Heart right ventricle (tissue), 16 donors: Measurements from ENCODE around the gene PDZRN4. TPM values are rescaled to one million over a fixed set of nuclear protein-coding genes. Genes with fewer than 3 reads are reported as not detected.

Experiments used
- ATAC-seq, 8 donors: fragments of 200-7000 bp; cut with Tn5 transposase; one replicate each; pipeline ENCODE4 v1.9.1; 2020; ENCODE audit warnings: mild to moderate bottlenecking in 8 of 8, moderate library complexity in 8 of 8, moderate number of reproducible peaks in 1 of 8
- DNase-seq, 2 donors: peaks; one replicate each; pipeline ENCODE4 v3.0.0-alpha.2; 2020
- H3K27ac ChIP-seq, 10 donors: fragments of 200-600 bp; sonication (generic) in 2 of 10; one replicate each; pipeline versions ENCODE4 v1.5.0 to v1.8.0; 2020 to 2022; ENCODE audit warnings: mild to moderate bottlenecking in 3 of 10
- H3K27me3 ChIP-seq, 7 donors: fragments of 200-600 bp; one replicate each; pipeline ENCODE4 v1.8.0; 2021 to 2022; ENCODE audit warnings: mild to moderate bottlenecking in 2 of 7
- H3K36me3 ChIP-seq, 9 donors: fragments of 200-600 bp; sonication (generic) in 1 of 9; one replicate each; pipeline versions ENCODE4 v1.5.0 to v1.8.0; 2020 to 2022; ENCODE audit warnings: mild to moderate bottlenecking in 2 of 9
- H3K4me1 ChIP-seq, 9 donors: fragments of 200-600 bp; sonication (generic) in 1 of 9; one replicate each; pipeline versions ENCODE4 v1.5.0 to v1.8.0; 2020 to 2022; ENCODE audit warnings: mild to moderate bottlenecking in 4 of 9
- H3K4me3 ChIP-seq, 10 donors: fragments of 200-600 bp; sonication (generic) in 2 of 10; one replicate each; pipeline versions ENCODE4 v1.5.0 to v1.8.0; 2020 to 2022; ENCODE audit warnings: mild to moderate bottlenecking in 7 of 10, moderate library complexity in 2 of 10
- H3K9me3 ChIP-seq, 11 donors: fragments of 200-600 bp in 10 of 11; sonication (generic) in 2 of 11; one replicate each; pipeline versions ENCODE4 v1.5.0 to v1.8.0; 2013 to 2022; ENCODE audit warnings: mild to moderate bottlenecking in 2 of 11, control low read depth in 1 of 11, moderate library complexity in 1 of 11
- CTCF ChIP-seq, 9 donors: fragments of 200-600 bp; sonication (generic) in 2 of 9; IDR thresholded peaks; one replicate each; pipeline versions ENCODE4 v1.5.0 to v1.8.0; 2021 to 2022; ENCODE audit warnings: antibody characterized with exemption in 9 of 9, mild to moderate bottlenecking in 5 of 9, moderate library complexity in 1 of 9
- WGBS, 2 donors: extraction: QIAGEN DNeasy Blood & Tissue Kit; methylation state at CpG; one replicate each; pipeline ENCODE4 v1.1.7; 2013; ENCODE audit warnings: inconsistent platforms in 1 of 2; 5-methylcytosine and 5-hydroxymethylcytosine counted together
- intact Hi-C, 10 donors: fragments of 100-400 bp; cut with DNase I; formaldehyde crosslinking; loops; one replicate each; pipeline versions ENCODE4 v1.11.1 to v1.14.2; 2022
- polyA plus RNA-seq, 2 donors: library from polyadenylated mRNA; stranded (reverse); fragments of 200-250 nt; gene quantifications; one replicate each; pipeline ENCODE4 v1.2.3, GENCODE V29; 2013
- total RNA-seq, 10 donors: library from RNA; stranded (reverse); fragmentation: NEBNext Ultra II Directional in 3 of 10; extraction: Animal tissue kit (Norgen Biotek cat#: 25700) in 3 of 10; gene quantifications; one replicate each; pipeline versions ENCODE4 v1.2.1 to v1.2.4, GENCODE V29; 2021 to 2023
- donor health status: Arrhythmogenic right ventricular cardiomyopathy.
- donor health status: ischemic (EF 13 %, LVEDD 7.1; RV severe dilation, severe dysfunction).
- donor health status: healthy with polysubstance abuse.
- donor health status: DM: no; HTN: yes; CAD: no.
- donor health status: DM: no; HTN: no; CAD: no.
- donor health status: ischemic (EF 25% LVEDD 6.9; RV normal size, moderate dysfunction).
- donor health status: ischemic (EF 25% LVEDD 5.7; RV mildly dilated, moderate dysfunction).
- donor health status: healthy.
- donor health status: DM: yes; HTN: yes; CAD: no.
- donor health status: Ischemic cardiomyopathy.
- donor health status: ischemic (EF 35%, LVEDD 5.7; RV mildly dilated, moderate dysfunction).
- donor health status: nonischemic (EF 11% LVEDD 7.7; RV severe dilation, severe dysfunction).
- donor health status: DM: yes; HTN: yes; CAD: no.
- donor health status: PGD.
- donor health status: ischemic (EF 29% LVEDD 5.4; RV normal size, mild dysfunction).
- donor health status: nonischemic (EF 23%, LVEDD 6.1; RV moderate dilation, normal function).

Gene PDZRN4
- total and polyA plus RNA-seq, 12 donors: 0.04 to 0.28 (median 0.15) TPM; not detected in 5

- no peak for TF ChIP-seq CTCF (IDR thresholded peaks at IDR 0.05)
- ATAC-seq (no peak), DNase-seq (no peak)
- Histone ChIP-seq H3K4me1 (no peaks in the 10 kb centered on the region), H3K9me3 (no peaks in the 10 kb centered on the region), H3K36me3 (no peaks in the 10 kb centered on the region), H3K27ac (no peak overlapping the region), H3K4me3 (no peak overlapping the region), H3K27me3 (no peaks in the 10 kb centered on the region)
- intact Hi-C loops: no loop called here
- WGBS, 2 donors: 61 to 67% methylated on average over 1 of the region's 1 CpG
These were observed 388.8 kb downstream of the PDZRN4 start for GRCh38 chr12:41576925-41577324.

GRCh38 chr12:41577995-41578394 is 389.9 kb downstream of the PDZRN4 start:
- no peaks in the 10 kb centered on the region for H3K27me3 ChIP-seq
- ATAC-seq (no peak), DNase-seq (no peak)
- no peaks in the 10 kb centered on the region for H3K4me1 ChIP-seq
- no peaks in the 10 kb centered on the region for H3K9me3 ChIP-seq
- H3K36me3 ChIP-seq: no peaks in the 10 kb centered on the region
- H3K4me3 ChIP-seq: no peak overlapping the region
- intact Hi-C loops: loop anchor here in 1 of 10 donors (2.0 kb wide), 1 partner anchor 55 kb away; no protein-coding TSS in a partner anchor
- no peak for TF ChIP-seq CTCF (IDR thresholded peaks at IDR 0.05)
- no peak overlapping the region for H3K27ac ChIP-seq

- Histone ChIP-seq H3K4me1 (no peaks in the 10 kb centered on the region), H3K9me3 (no peaks in the 10 kb centered on the region), H3K36me3 (no peaks in the 10 kb centered on the region), H3K27me3 (no peaks in the 10 kb centered on the region), H3K4me3 (no peak overlapping the region), H3K27ac (no peak overlapping the region)
- TF ChIP-seq CTCF (IDR thresholded peaks at IDR 0.05): no peak
- ATAC-seq (no peak), DNase-seq (no peak)
- intact Hi-C loops: no loop called here
- 94 to 95% methylated on average over 3 of the region's 3 CpGs for WGBS, 2 donors
These were observed 397.7 kb downstream of the PDZRN4 start for GRCh38 chr12:41585784-41586183.

GRCh38 chr12:41587574-41587973 is 399.5 kb downstream of the PDZRN4 start:
- 90 to 99% methylated on average over 1 of the region's 1 CpG for WGBS, 2 donors
- intact Hi-C loops: no loop called here
- DNase-seq: no peak
- no peak for TF ChIP-seq CTCF (IDR thresholded peaks at IDR 0.05)
- H3K4me1 ChIP-seq: no peaks in the 10 kb centered on the region
- ATAC-seq: no peak
- H3K36me3 ChIP-seq: no peaks in the 10 kb centered on the region
- no peaks in the 10 kb centered on the region for H3K9me3 ChIP-seq
- H3K4me3 ChIP-seq: no peak overlapping the region
- H3K27me3 ChIP-seq: no peaks in the 10 kb centered on the region
- H3K27ac ChIP-seq: no peak overlapping the region

- ATAC-seq (no peak), DNase-seq (no peak)
- WGBS, 2 donors: 69 to 77% methylated on average over 4 of the region's 4 CpGs
- H3K4me1 ChIP-seq: no peaks in the 10 kb centered on the region
- H3K9me3 ChIP-seq: no peaks in the 10 kb centered on the region
- no peaks in the 10 kb centered on the region for H3K27me3 ChIP-seq
- H3K4me3 ChIP-seq: no peak overlapping the region
- TF ChIP-seq CTCF (IDR thresholded peaks at IDR 0.05): no peak
- intact Hi-C loops: no loop called here
- H3K36me3 ChIP-seq: no peaks in the 10 kb centered on the region
- no peak overlapping the region for H3K27ac ChIP-seq
These were observed 401.8 kb downstream of the PDZRN4 start for GRCh38 chr12:41589878-41590277.
